HL-60 (cell line): ENCODE measurements around the gene HSPA4.

ENCODE experiments used
- GABPA ChIP-seq: IDR thresholded peaks from 2 replicates; pipeline ENCODE4 v1.6.1; 2012; ENCODE audit warnings: low read depth
- POLR2AphosphoS5 ChIP-seq: IDR thresholded peaks from 2 replicates; pipeline ENCODE4 v1.6.1; 2012; ENCODE audit warnings: low read depth
- SPI1 ChIP-seq: IDR thresholded peaks from 2 replicates; pipeline ENCODE4 v1.6.1; 2012; ENCODE audit warnings: low read depth, mild to moderate bottlenecking, borderline replicate concordance
- TF ChIP-seq, protein P1 (sequence below): IDR thresholded peaks from one replicate; pipeline ENCODE4 v1.5.1; 2011; ENCODE audit warnings: low read length, control low read depth, inconsistent platforms; ENCODE audit not compliant: insufficient read depth
- TF ChIP-seq, protein P2 (sequence below): IDR thresholded peaks from 2 replicates; pipeline ENCODE4 v1.6.1; 2012; ENCODE audit warnings: low read depth; ENCODE audit not compliant: insufficient replicate concordance

- TF ChIP-seq, protein P1, sequence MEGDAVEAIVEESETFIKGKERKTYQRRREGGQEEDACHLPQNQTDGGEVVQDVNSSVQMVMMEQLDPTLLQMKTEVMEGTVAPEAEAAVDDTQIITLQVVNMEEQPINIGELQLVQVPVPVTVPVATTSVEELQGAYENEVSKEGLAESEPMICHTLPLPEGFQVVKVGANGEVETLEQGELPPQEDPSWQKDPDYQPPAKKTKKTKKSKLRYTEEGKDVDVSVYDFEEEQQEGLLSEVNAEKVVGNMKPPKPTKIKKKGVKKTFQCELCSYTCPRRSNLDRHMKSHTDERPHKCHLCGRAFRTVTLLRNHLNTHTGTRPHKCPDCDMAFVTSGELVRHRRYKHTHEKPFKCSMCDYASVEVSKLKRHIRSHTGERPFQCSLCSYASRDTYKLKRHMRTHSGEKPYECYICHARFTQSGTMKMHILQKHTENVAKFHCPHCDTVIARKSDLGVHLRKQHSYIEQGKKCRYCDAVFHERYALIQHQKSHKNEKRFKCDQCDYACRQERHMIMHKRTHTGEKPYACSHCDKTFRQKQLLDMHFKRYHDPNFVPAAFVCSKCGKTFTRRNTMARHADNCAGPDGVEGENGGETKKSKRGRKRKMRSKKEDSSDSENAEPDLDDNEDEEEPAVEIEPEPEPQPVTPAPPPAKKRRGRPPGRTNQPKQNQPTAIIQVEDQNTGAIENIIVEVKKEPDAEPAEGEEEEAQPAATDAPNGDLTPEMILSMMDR = no peak
- TF ChIP-seq POLR2AphosphoS5 = no peak; the same call in 1 of the 2 replicates
- TF ChIP-seq, protein P2, sequence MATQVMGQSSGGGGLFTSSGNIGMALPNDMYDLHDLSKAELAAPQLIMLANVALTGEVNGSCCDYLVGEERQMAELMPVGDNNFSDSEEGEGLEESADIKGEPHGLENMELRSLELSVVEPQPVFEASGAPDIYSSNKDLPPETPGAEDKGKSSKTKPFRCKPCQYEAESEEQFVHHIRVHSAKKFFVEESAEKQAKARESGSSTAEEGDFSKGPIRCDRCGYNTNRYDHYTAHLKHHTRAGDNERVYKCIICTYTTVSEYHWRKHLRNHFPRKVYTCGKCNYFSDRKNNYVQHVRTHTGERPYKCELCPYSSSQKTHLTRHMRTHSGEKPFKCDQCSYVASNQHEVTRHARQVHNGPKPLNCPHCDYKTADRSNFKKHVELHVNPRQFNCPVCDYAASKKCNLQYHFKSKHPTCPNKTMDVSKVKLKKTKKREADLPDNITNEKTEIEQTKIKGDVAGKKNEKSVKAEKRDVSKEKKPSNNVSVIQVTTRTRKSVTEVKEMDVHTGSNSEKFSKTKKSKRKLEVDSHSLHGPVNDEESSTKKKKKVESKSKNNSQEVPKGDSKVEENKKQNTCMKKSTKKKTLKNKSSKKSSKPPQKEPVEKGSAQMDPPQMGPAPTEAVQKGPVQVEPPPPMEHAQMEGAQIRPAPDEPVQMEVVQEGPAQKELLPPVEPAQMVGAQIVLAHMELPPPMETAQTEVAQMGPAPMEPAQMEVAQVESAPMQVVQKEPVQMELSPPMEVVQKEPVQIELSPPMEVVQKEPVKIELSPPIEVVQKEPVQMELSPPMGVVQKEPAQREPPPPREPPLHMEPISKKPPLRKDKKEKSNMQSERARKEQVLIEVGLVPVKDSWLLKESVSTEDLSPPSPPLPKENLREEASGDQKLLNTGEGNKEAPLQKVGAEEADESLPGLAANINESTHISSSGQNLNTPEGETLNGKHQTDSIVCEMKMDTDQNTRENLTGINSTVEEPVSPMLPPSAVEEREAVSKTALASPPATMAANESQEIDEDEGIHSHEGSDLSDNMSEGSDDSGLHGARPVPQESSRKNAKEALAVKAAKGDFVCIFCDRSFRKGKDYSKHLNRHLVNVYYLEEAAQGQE = no peak
- no peak for TF ChIP-seq GABPA
- no peak for TF ChIP-seq SPI1
Observed at GRCh38 chr5:133106761-133107572, 55.2 kb downstream of the HSPA4 start.
